ENCODE results near the gene PTTG1. TPM values are rescaled to one million over a fixed set of nuclear protein-coding genes. Genes with fewer than 3 reads are reported as not detected.
A peak's percentile ranks its signal among the peaks of the same experiment; 100 is the strongest.

PTTG1 gene
- total and polyA plus RNA-seq, 9 of the 15 experiments (the other 6 are each of a cell fraction or from before 2014, with no cell fraction given), result 193 to 1,088 (median 349) TPM

- TF ChIP-seq NCOA6 (IDR thresholded peaks at IDR 0.05) (no peak), NRF1 (conservative IDR thresholded peaks at IDR 0.05 in 1 of 2, IDR thresholded peaks at IDR 0.05 in 1 of 2) (peak; percentile 96 to 97), MYBL2 (IDR thresholded peaks at IDR 0.05; ENCODE audit: low read depth) (no peak), MYBL2 (CRISPR knock-in tag; IDR thresholded peaks at IDR 0.05; ENCODE audit: borderline replicate concordance) (no peak), ZFP36 (IDR thresholded peaks at IDR 0.05; ENCODE audit: low read depth, low read length, partially characterized antibody) (no peak), HDAC1 (IDR thresholded peaks at IDR 0.05) (peak in 1 of 2 experiments; percentile 77; a peak in 2 of 4 replicates), SREBF2 (CRISPR knock-in tag; IDR thresholded peaks at IDR 0.05) (no peak), ZBTB7A (IDR thresholded peaks at IDR 0.05; ENCODE audit: borderline replicate concordance, control insufficient read depth, low read depth, low read length) (peak; percentile 69; the same call in 1 of the 2 replicates), CREB1 (IDR thresholded peaks at IDR 0.05) (peak; percentile 46), CREB1 (CRISPR knock-in tag; IDR thresholded peaks at IDR 0.05) (peak; percentile 24; the same call in 1 of the 2 replicates), SAP30 (IDR thresholded peaks at IDR 0.05; ENCODE audit: borderline replicate concordance, insufficient read depth, low read depth, low read length, poor library complexity, severe bottlenecking) (peak; percentile 67), PHTF2 (CRISPR knock-in tag; IDR thresholded peaks at IDR 0.05) (no peak), FOXJ2 (tag; IDR thresholded peaks at IDR 0.05) (no peak), NFATC3 (IDR thresholded peaks at IDR 0.05) (no peak), C11orf30 (IDR thresholded peaks at IDR 0.05; ENCODE audit: low read depth) (peak; percentile 50), YBX1 (IDR thresholded peaks at IDR 0.05) (no peak), XRCC4 (IDR thresholded peaks at IDR 0.05; ENCODE audit: extremely low read depth, insufficient read depth, insufficient read length) (no peak), FOS (IDR thresholded peaks at IDR 0.05; ENCODE audit: extremely low read depth, insufficient read length) (no peak), ZNF197 (CRISPR knock-in tag; IDR thresholded peaks at IDR 0.05; ENCODE audit: low read depth) (no peak), ZFP30 (CRISPR knock-in tag; IDR thresholded peaks at IDR 0.05; ENCODE audit: borderline replicate concordance) (no peak), TBP (optimal IDR thresholded peaks at IDR 0.05; ENCODE audit: low read depth, low read length) (peak; percentile 78), SMARCB1 (IDR thresholded peaks at IDR 0.05; ENCODE audit: insufficient read length, low read depth) (no peak), NEUROD1 (IDR thresholded peaks at IDR 0.05; ENCODE audit: borderline replicate concordance, low read depth, low read length, partially characterized antibody) (peak; percentile 17), TEAD4 (IDR thresholded peaks at IDR 0.05; ENCODE audit: low read length) (no peak), TEAD4 (CRISPR knock-in tag; IDR thresholded peaks at IDR 0.05; ENCODE audit: borderline replicate concordance) (no peak), GATAD2A (IDR thresholded peaks at IDR 0.05) (no peak), PHF20 (IDR thresholded peaks at IDR 0.05; ENCODE audit: partially characterized antibody) (peak; percentile 68), SIN3B (IDR thresholded peaks at IDR 0.05; ENCODE audit: low read depth) (peak; percentile 77; the same call in 1 of the 2 replicates), WHSC1 (IDR thresholded peaks at IDR 0.05; ENCODE audit: low read length) (no peak)
- TF ChIP-seq, protein P1, sequence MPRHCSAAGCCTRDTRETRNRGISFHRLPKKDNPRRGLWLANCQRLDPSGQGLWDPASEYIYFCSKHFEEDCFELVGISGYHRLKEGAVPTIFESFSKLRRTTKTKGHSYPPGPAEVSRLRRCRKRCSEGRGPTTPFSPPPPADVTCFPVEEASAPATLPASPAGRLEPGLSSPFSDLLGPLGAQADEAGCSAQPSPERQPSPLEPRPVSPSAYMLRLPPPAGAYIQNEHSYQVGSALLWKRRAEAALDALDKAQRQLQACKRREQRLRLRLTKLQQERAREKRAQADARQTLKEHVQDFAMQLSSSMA (CRISPR knock-in tag; IDR thresholded peaks at IDR 0.05), result no peak
Observed at GRCh38 chr5:160418561-160419457, 2.8 kb upstream of the PTTG1 start, which contains the start of gene SLU7 (continued).

All from K562 (cell line).